Measurements from ENCODE around the gene TNFSF12. TPM values are rescaled to one million over a fixed set of nuclear protein-coding genes. Genes with fewer than 3 reads are reported as not detected.

Gene TNFSF12
- total RNA-seq, 1 experiment from 2014 or later, result not detected

GRCh38 chr17:7583253-7584109 is 34.6 kb downstream of the TNFSF12 start, which contains the start of gene MPDU1:
TSS of gene MPDU1 (plus strand) at chr17:7583852. CDS start at chr17:7583863, 11 bp downstream.
- Histone ChIP-seq H3K27ac (ENCODE audit: low read length) (peak within 1 kb of the TSS; percentile 89), H3K9me3 (ENCODE audit: low read length) (no peaks in the 10 kb centered on the region), H3K4me2 (ENCODE audit: low read depth, low read length, poor library complexity, severe bottlenecking) (peak within 1 kb of the TSS; percentile 94), H3K27me3 (ENCODE audit: low read length) (no peaks in the 10 kb centered on the region), H3K79me2 (ENCODE audit: low read length) (peaks cover 16% of the 10 kb centered on the region), H3K36me3 (ENCODE audit: insufficient read depth, low read length) (no peaks in the 10 kb centered on the region), H4K20me1 (ENCODE audit: insufficient read depth, low read depth, low read length) (no peaks in the 10 kb centered on the region), H2AFZ (ENCODE audit: low read length) (peak within 1 kb of the TSS; percentile 51; the same call in 1 of the 2 replicates), H3K4me1 (ENCODE audit: low read length) (peaks cover 36% of the 10 kb centered on the region), H3K9ac (ENCODE audit: low read length) (peak within 1 kb of the TSS; percentile 87), H3K4me3 (ENCODE audit: low read length) (peak within 1 kb of the TSS; percentile 89), H3K9me2 (replicated peaks; ENCODE audit: insufficient read depth, low read length) (no peaks in the 10 kb centered on the region)
- DNase-seq, result peak; percentile 98

- no peak overlapping the region for H3K27ac ChIP-seq (ENCODE audit: low read length)
- peaks cover 16% of the 10 kb centered on the region for H3K79me2 ChIP-seq (ENCODE audit: low read length)
- DNase-seq, result peak; percentile 86
- H4K20me1 ChIP-seq (ENCODE audit: insufficient read depth, low read depth, low read length), result no peaks in the 10 kb centered on the region
- H3K9me3 ChIP-seq (ENCODE audit: low read length), result no peaks in the 10 kb centered on the region
- H3K27me3 ChIP-seq (ENCODE audit: low read length), result no peaks in the 10 kb centered on the region
- H3K4me3 ChIP-seq (ENCODE audit: low read length), result no peak overlapping the region
- H2AFZ ChIP-seq (ENCODE audit: low read length), result no peak overlapping the region
- H3K4me1 ChIP-seq (ENCODE audit: low read length), result peaks cover 21% of the 10 kb centered on the region
- peaks cover 3% of the 10 kb centered on the region; the same call in 1 of the 2 replicates for H3K36me3 ChIP-seq (ENCODE audit: insufficient read depth, low read length)
- H3K9me2 ChIP-seq (replicated peaks; ENCODE audit: insufficient read depth, low read length), result no peaks in the 10 kb centered on the region
- H3K4me2 ChIP-seq (ENCODE audit: low read depth, low read length, poor library complexity, severe bottlenecking), result no peak overlapping the region
- H3K9ac ChIP-seq (ENCODE audit: low read length), result no peak overlapping the region
Measured at GRCh38 chr17:7586673-7587419, 38.0 kb downstream of the TNFSF12 start.

GRCh38 chr17:7587420-7588151 is 38.7 kb downstream of the TNFSF12 start:
- Histone ChIP-seq H3K27ac (ENCODE audit: low read length) (no peak overlapping the region), H4K20me1 (ENCODE audit: insufficient read depth, low read depth, low read length) (no peaks in the 10 kb centered on the region), H3K36me3 (ENCODE audit: insufficient read depth, low read length) (peaks cover 7% of the 10 kb centered on the region; the same call in 1 of the 2 replicates), H3K9ac (ENCODE audit: low read length) (no peak overlapping the region), H3K4me3 (ENCODE audit: low read length) (no peak overlapping the region), H3K27me3 (ENCODE audit: low read length) (no peaks in the 10 kb centered on the region), H3K4me2 (ENCODE audit: low read depth, low read length, poor library complexity, severe bottlenecking) (no peak overlapping the region), H3K9me2 (replicated peaks; ENCODE audit: insufficient read depth, low read length) (no peaks in the 10 kb centered on the region), H2AFZ (ENCODE audit: low read length) (no peak overlapping the region), H3K79me2 (ENCODE audit: low read length) (peaks cover 16% of the 10 kb centered on the region), H3K4me1 (ENCODE audit: low read length) (peaks cover 19% of the 10 kb centered on the region), H3K9me3 (ENCODE audit: low read length) (no peaks in the 10 kb centered on the region)
- DNase-seq, result no peak

- peaks cover 16% of the 10 kb centered on the region for H3K79me2 ChIP-seq (ENCODE audit: low read length)
Measured at GRCh38 chr17:7588553-7589203, 39.8 kb downstream of the TNFSF12 start.

GRCh38 chr17:7589204-7589868 is 40.5 kb downstream of the TNFSF12 start:
- Histone ChIP-seq H3K4me3 (ENCODE audit: low read length) (no peak overlapping the region), H3K36me3 (ENCODE audit: insufficient read depth, low read length) (peaks cover 7% of the 10 kb centered on the region; the same call in 1 of the 2 replicates), H2AFZ (ENCODE audit: low read length) (no peak overlapping the region), H3K27ac (ENCODE audit: low read length) (no peak overlapping the region), H3K4me1 (ENCODE audit: low read length) (peaks cover 8% of the 10 kb centered on the region), H3K4me2 (ENCODE audit: low read depth, low read length, poor library complexity, severe bottlenecking) (no peak overlapping the region), H3K9ac (ENCODE audit: low read length) (no peak overlapping the region), H3K9me3 (ENCODE audit: low read length) (no peaks in the 10 kb centered on the region), H4K20me1 (ENCODE audit: insufficient read depth, low read depth, low read length) (no peaks in the 10 kb centered on the region), H3K9me2 (replicated peaks; ENCODE audit: insufficient read depth, low read length) (no peaks in the 10 kb centered on the region), H3K27me3 (ENCODE audit: low read length) (no peaks in the 10 kb centered on the region), H3K79me2 (ENCODE audit: low read length) (peaks cover 13% of the 10 kb centered on the region)
- no peak for DNase-seq

More at GRCh38 chr17:7588553-7589203, 39.8 kb downstream of the TNFSF12 start:
- H3K27ac ChIP-seq (ENCODE audit: low read length), result no peak overlapping the region
- no peak overlapping the region for H3K9ac ChIP-seq (ENCODE audit: low read length)
- H3K9me3 ChIP-seq (ENCODE audit: low read length), result no peaks in the 10 kb centered on the region
- no peaks in the 10 kb centered on the region for H4K20me1 ChIP-seq (ENCODE audit: insufficient read depth, low read depth, low read length)
- no peak overlapping the region for H2AFZ ChIP-seq (ENCODE audit: low read length)
- no peak for DNase-seq
- no peak overlapping the region for H3K4me3 ChIP-seq (ENCODE audit: low read length)
- H3K27me3 ChIP-seq (ENCODE audit: low read length), result no peaks in the 10 kb centered on the region
- peaks cover 7% of the 10 kb centered on the region; the same call in 1 of the 2 replicates for H3K36me3 ChIP-seq (ENCODE audit: insufficient read depth, low read length)
- H3K9me2 ChIP-seq (replicated peaks; ENCODE audit: insufficient read depth, low read length), result no peaks in the 10 kb centered on the region
- no peak overlapping the region for H3K4me2 ChIP-seq (ENCODE audit: low read depth, low read length, poor library complexity, severe bottlenecking)
- peaks cover 9% of the 10 kb centered on the region for H3K4me1 ChIP-seq (ENCODE audit: low read length)

GRCh38 chr17:7589891-7590691 is 41.2 kb downstream of the TNFSF12 start, which contains the start of gene SOX15:
TSS of gene SOX15 (minus strand) at chr17:7590094. CDS start at chr17:7589676, 418 bp downstream.
- Histone ChIP-seq H3K79me2 (ENCODE audit: low read length) (peaks cover 7% of the 10 kb centered on the region; the same call in 1 of the 2 replicates), H3K9me3 (ENCODE audit: low read length) (no peaks in the 10 kb centered on the region), H2AFZ (ENCODE audit: low read length) (no peak within 1 kb of the TSS), H3K27me3 (ENCODE audit: low read length) (no peaks in the 10 kb centered on the region), H3K4me1 (ENCODE audit: low read length) (peaks cover under 1% of the 10 kb centered on the region), H3K36me3 (ENCODE audit: insufficient read depth, low read length) (peaks cover 10% of the 10 kb centered on the region; the same call in 1 of the 2 replicates), H4K20me1 (ENCODE audit: insufficient read depth, low read depth, low read length) (no peaks in the 10 kb centered on the region), H3K4me2 (ENCODE audit: low read depth, low read length, poor library complexity, severe bottlenecking) (no peak within 1 kb of the TSS), H3K4me3 (ENCODE audit: low read length) (no peak within 1 kb of the TSS), H3K9me2 (replicated peaks; ENCODE audit: insufficient read depth, low read length) (no peaks in the 10 kb centered on the region), H3K9ac (ENCODE audit: low read length) (no peak within 1 kb of the TSS), H3K27ac (ENCODE audit: low read length) (no peak within 1 kb of the TSS)
- DNase-seq, result no peak

Data from Karpas-422 (cell line).